HepG2 (cell line): ENCODE measurements around the gene PNN. TPM values are rescaled to one million over a fixed set of nuclear protein-coding genes. Genes with fewer than 3 reads are reported as not detected.

ENCODE experiments used
- AHR ChIP-seq: IDR thresholded peaks from 2 replicates; pipeline ENCODE4 v1.6.1; 2018; ENCODE audit warnings: missing genetic modification reagents, missing compliant biosample characterization
- AKAP8 ChIP-seq: sonication (generic); formaldehyde crosslinking; IDR thresholded peaks from 2 replicates; pipeline ENCODE4 v1.5.1; 2020; ENCODE audit warnings: mild to moderate bottlenecking, missing genetic modification reagents
- ARNT ChIP-seq: fragments of 450-650 bp; IDR thresholded peaks from 2 replicates; pipeline ENCODE4 v1.6.1; 2017
- CREM ChIP-seq, 2 experiments: sonication (generic) in 1 of 2; formaldehyde crosslinking in 1 of 2; IDR thresholded peaks; 2 replicates each; pipeline versions ENCODE4 v1.4.0 to v1.6.1; 2016 to 2020; ENCODE audit warnings: antibody characterized with exemption in 1 of 2, mild to moderate bottlenecking in 1 of 2, missing genetic modification reagents in 1 of 2
- ERF ChIP-seq: IDR thresholded peaks from 2 replicates; pipeline ENCODE4 v1.6.1; 2018; ENCODE audit warnings: missing biosample characterization, missing genetic modification reagents
- FOSL2 ChIP-seq: sonication (generic); formaldehyde crosslinking; IDR thresholded peaks from 2 replicates; pipeline ENCODE4 v1.4.0; 2020; ENCODE audit warnings: missing genetic modification reagents
- HNF4G ChIP-seq, 2 experiments: sonication (generic) in 1 of 2; formaldehyde crosslinking in 1 of 2; IDR thresholded peaks; 2 replicates each; pipeline versions ENCODE4 v1.4.0 to v1.6.1; 2011 to 2020; ENCODE audit warnings: borderline replicate concordance in 2 of 2, low read depth in 2 of 2, mild to moderate bottlenecking in 2 of 2, low read length in 1 of 2, missing genetic modification reagents in 1 of 2, moderate library complexity in 1 of 2
- KDM3A ChIP-seq: IDR thresholded peaks from 2 replicates; pipeline ENCODE4 v1.6.1; 2018; ENCODE audit warnings: low read depth, missing compliant biosample characterization
- KDM5B ChIP-seq: sonication (generic); formaldehyde crosslinking; IDR thresholded peaks from 2 replicates; pipeline ENCODE4 v1.4.0; 2020; ENCODE audit warnings: missing genetic modification reagents, mild to moderate bottlenecking, borderline replicate concordance
- NAIF1 ChIP-seq: sonication (generic); formaldehyde crosslinking; IDR thresholded peaks from 2 replicates; pipeline ENCODE4 v1.5.0; 2020; ENCODE audit warnings: mild to moderate bottlenecking, missing genetic modification reagents, borderline replicate concordance
- NFYB ChIP-seq: sonication (generic); formaldehyde crosslinking; IDR thresholded peaks from 2 replicates; pipeline ENCODE4 v1.4.0; 2020; ENCODE audit warnings: missing genetic modification reagents
- PHF8 ChIP-seq: sonication (generic); formaldehyde crosslinking; IDR thresholded peaks from 2 replicates; pipeline ENCODE4 v1.5.0; 2020; ENCODE audit warnings: missing genetic modification reagents
- PLRG1 ChIP-seq: fragments of 450-650 bp; conservative IDR thresholded peaks from 2 replicates; pipeline ENCODE4 v1.6.1; 2016
- SIN3A ChIP-seq: IDR thresholded peaks from 2 replicates; pipeline ENCODE4 v1.6.1; 2011; ENCODE audit warnings: low read depth, mild to moderate bottlenecking, control low read depth, low read length, borderline replicate concordance
- SIN3B ChIP-seq: fragments of 150-350 bp; IDR thresholded peaks from 2 replicates; pipeline ENCODE4 v1.6.1; 2014; ENCODE audit warnings: low read length
- STAG1 ChIP-seq: sonication (generic); formaldehyde crosslinking; IDR thresholded peaks from 2 replicates; pipeline ENCODE4 v1.4.0; 2020; ENCODE audit warnings: missing genetic modification reagents
- TBP ChIP-seq: sonication (generic); formaldehyde crosslinking; IDR thresholded peaks from 2 replicates; pipeline ENCODE4 v1.5.0; 2020; ENCODE audit warnings: missing genetic modification reagents
- TFDP1 ChIP-seq: IDR thresholded peaks from 2 replicates; pipeline ENCODE4 v1.6.1; 2016; ENCODE audit warnings: missing compliant biosample characterization, missing genetic modification reagents, borderline replicate concordance
- ZBTB7A ChIP-seq: sonication (generic); formaldehyde crosslinking; IDR thresholded peaks from 2 replicates; pipeline ENCODE4 v1.8.0; 2022; ENCODE audit warnings: mild to moderate bottlenecking, missing genetic modification reagents
- ZFP41 ChIP-seq: sonication (generic); formaldehyde crosslinking; IDR thresholded peaks from 2 replicates; pipeline ENCODE4 v1.4.0; 2020; ENCODE audit warnings: mild to moderate bottlenecking, missing genetic modification reagents, borderline replicate concordance
- ZNF12 ChIP-seq: sonication (generic); formaldehyde crosslinking; IDR thresholded peaks from 2 replicates; pipeline ENCODE4 v1.5.0; 2020; ENCODE audit warnings: missing genetic modification reagents
- ZNF230 ChIP-seq: sonication (generic); formaldehyde crosslinking; IDR thresholded peaks from 2 replicates; pipeline ENCODE4 v1.4.0; 2020; ENCODE audit warnings: mild to moderate bottlenecking, missing genetic modification reagents
- ZNF260 ChIP-seq: sonication (generic); formaldehyde crosslinking; IDR thresholded peaks from 2 replicates; pipeline ENCODE4 v1.4.0; 2020; ENCODE audit warnings: missing genetic modification reagents, low read depth, mild to moderate bottlenecking, borderline replicate concordance
- ZNF281 ChIP-seq: sonication (generic); formaldehyde crosslinking; IDR thresholded peaks from 2 replicates; pipeline ENCODE4 v1.4.0; 2020; ENCODE audit warnings: missing genetic modification reagents, borderline replicate concordance
- ZNF468 ChIP-seq: sonication (generic); formaldehyde crosslinking; IDR thresholded peaks from 2 replicates; pipeline ENCODE4 v1.8.0; 2022; ENCODE audit warnings: mild to moderate bottlenecking, moderate library complexity, missing genetic modification reagents
- ZNF607 ChIP-seq: sonication (generic); formaldehyde crosslinking; IDR thresholded peaks from 2 replicates; pipeline ENCODE4 v1.5.1; 2020; ENCODE audit warnings: missing genetic modification reagents, mild to moderate bottlenecking, borderline replicate concordance
- ZNF616 ChIP-seq: sonication (generic); formaldehyde crosslinking; IDR thresholded peaks from 2 replicates; pipeline ENCODE4 v1.5.0; 2020; ENCODE audit warnings: low read depth, mild to moderate bottlenecking, missing genetic modification reagents
- ZNF790 ChIP-seq: sonication (generic); formaldehyde crosslinking; IDR thresholded peaks from 2 replicates; pipeline ENCODE4 v1.8.0; 2022; ENCODE audit warnings: missing genetic modification reagents, mild to moderate bottlenecking, borderline replicate concordance
- polyA plus RNA-seq, 8 experiments: library from polyadenylated mRNA; depleted of rRNA in 3 of 8; stranded (reverse) in 7 of 8; unstranded in 1 of 8; fragments of >200 nt; fragmentation: Illumina TruSeq in 4 of 8; extraction: Trizol in 4 of 8; gene quantifications; 2 replicates each; pipeline versions ENCODE4 v1.2.1 to v1.2.3, GENCODE V29; 2011 to 2016; ENCODE audit warnings: low read depth in 4 of 8, missing spikeins in 1 of 8, mixed read lengths in 1 of 8; ENCODE audit not compliant: insufficient read depth in 1 of 8
- total RNA-seq, 5 experiments: library from RNA; depleted of rRNA; stranded (reverse); fragments of >200 nt; fragmentation: Illumina TruSeq; extraction: Trizol; gene quantifications; 2 replicates each; pipeline ENCODE4 v1.2.3, GENCODE V29; 2016; ENCODE audit warnings: low read depth in 1 of 5

The PNN gene
- total and polyA plus RNA-seq, 2 of the 13 experiments (the other 11 are each of a cell fraction or from before 2014, with no cell fraction given) = 58.0 to 214 TPM

- TF ChIP-seq ZNF607 (CRISPR knock-in tag) (no peak), ZNF616 (CRISPR knock-in tag) (no peak), SIN3A (no peak), ZBTB7A (CRISPR knock-in tag) (no peak), AKAP8 (CRISPR knock-in tag) (no peak), KDM5B (CRISPR knock-in tag) (no peak), PLRG1 (no peak), FOSL2 (CRISPR knock-in tag) (peak; percentile 82), TBP (CRISPR knock-in tag) (no peak), SIN3B (no peak), PHF8 (no peak), KDM3A (CRISPR knock-in tag) (no peak), TFDP1 (CRISPR knock-in tag) (no peak), STAG1 (CRISPR knock-in tag) (no peak), NFYB (CRISPR knock-in tag) (peak; percentile 7; the same call in 1 of the 2 replicates), ZNF468 (CRISPR knock-in tag) (no peak), ERF (CRISPR knock-in tag) (no peak), ZNF790 (CRISPR knock-in tag) (no peak), AHR (CRISPR knock-in tag) (no peak), ZFP41 (CRISPR knock-in tag) (no peak), ZNF281 (CRISPR knock-in tag) (peak; percentile 94), ZNF230 (no peak), NAIF1 (CRISPR knock-in tag) (no peak), CREM (IDR thresholded peaks at IDR 0.05) (no peak), CREM (CRISPR knock-in tag; IDR thresholded peaks at IDR 0.05) (no peak), ZNF260 (no peak), HNF4G (IDR thresholded peaks at IDR 0.05; ENCODE audit: borderline replicate concordance, low read depth, low read length) (no peak), HNF4G (CRISPR knock-in tag; IDR thresholded peaks at IDR 0.05; ENCODE audit: borderline replicate concordance, low read depth) (no peak), ZNF12 (no peak), ARNT (no peak)
Measured at GRCh38 chr14:39203659-39204606, 28.9 kb downstream of the PNN start (continued).
